Measurements from ENCODE around the gene NOXA1.

Gene NOXA1

DNA sequence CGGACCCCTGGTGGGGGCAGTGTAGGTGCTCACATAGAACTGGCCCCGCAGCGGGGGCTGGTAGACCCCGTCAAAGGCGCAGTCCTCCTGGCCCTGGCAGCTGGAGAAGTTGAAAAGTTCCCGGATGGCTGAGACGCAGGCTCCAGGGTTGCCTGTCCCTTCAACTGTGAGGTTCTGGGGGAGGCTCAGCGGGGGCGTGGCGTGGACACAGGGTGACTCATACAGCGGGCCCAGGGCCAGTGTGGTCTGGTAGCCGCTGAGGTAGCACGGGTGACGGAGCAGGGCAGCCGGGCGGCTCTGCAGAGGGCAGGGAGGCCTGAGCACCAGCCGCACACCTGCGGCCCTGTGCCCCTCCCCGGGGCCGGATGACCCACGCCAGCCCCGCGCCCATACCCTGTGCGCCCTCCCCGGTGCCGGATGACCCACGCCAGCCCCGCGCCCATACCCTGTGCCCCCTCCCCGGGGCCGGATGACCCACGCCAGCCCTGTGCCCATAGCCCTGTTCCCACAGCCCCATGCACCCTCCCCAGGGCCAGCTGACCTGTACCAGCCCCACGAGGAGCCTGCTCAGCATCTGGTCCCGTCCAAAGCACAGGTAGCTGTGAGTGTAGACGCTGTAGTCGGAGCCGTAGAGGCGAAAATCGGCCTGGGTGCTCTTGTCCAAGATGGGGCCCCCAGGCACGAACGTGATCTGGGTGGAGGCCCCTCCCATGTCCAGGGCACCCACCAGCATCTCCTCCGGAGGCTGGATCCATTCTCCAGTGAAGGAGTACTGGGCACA is 13.0 kb downstream of the NOXA1 start (continued):
- TF ChIP-seq, protein P1, sequence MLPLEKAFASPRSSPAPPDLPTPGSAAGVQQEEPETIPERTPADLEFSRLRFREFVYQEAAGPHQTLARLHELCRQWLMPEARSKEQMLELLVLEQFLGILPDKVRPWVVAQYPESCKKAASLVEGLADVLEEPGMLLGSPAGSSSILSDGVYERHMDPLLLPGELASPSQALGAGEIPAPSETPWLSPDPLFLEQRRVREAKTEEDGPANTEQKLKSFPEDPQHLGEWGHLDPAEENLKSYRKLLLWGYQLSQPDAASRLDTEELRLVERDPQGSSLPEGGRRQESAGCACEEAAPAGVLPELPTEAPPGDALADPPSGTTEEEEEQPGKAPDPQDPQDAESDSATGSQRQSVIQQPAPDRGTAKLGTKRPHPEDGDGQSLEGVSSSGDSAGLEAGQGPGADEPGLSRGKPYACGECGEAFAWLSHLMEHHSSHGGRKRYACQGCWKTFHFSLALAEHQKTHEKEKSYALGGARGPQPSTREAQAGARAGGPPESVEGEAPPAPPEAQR (tag by site-specific recombination; IDR thresholded peaks at IDR 0.05) = no peak
- TF ChIP-seq, protein P2, sequence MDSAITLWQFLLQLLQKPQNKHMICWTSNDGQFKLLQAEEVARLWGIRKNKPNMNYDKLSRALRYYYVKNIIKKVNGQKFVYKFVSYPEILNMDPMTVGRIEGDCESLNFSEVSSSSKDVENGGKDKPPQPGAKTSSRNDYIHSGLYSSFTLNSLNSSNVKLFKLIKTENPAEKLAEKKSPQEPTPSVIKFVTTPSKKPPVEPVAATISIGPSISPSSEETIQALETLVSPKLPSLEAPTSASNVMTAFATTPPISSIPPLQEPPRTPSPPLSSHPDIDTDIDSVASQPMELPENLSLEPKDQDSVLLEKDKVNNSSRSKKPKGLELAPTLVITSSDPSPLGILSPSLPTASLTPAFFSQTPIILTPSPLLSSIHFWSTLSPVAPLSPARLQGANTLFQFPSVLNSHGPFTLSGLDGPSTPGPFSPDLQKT (IDR thresholded peaks at IDR 0.05; ENCODE audit: borderline replicate concordance, low read depth, low read length) = no peak
- TF ChIP-seq TCF7L2 (IDR thresholded peaks at IDR 0.05; ENCODE audit: borderline replicate concordance, low read depth, low read length) (no peak), GLIS1 (tag by site-specific recombination; IDR thresholded peaks at IDR 0.05) (peak; percentile 19; the same call in 1 of the 2 replicates), ZNF394 (tag by site-specific recombination; IDR thresholded peaks at IDR 0.05; ENCODE audit: borderline replicate concordance) (no peak), ZNF174 (tag by site-specific recombination; IDR thresholded peaks at IDR 0.05) (no peak), ZFP69B (tag by site-specific recombination; IDR thresholded peaks at IDR 0.05) (0 out of 2 replicates have a peak, but pooled peaks have one; percentile 55), KLF9 (tag by site-specific recombination; IDR thresholded peaks at IDR 0.05; ENCODE audit: low read depth) (peak; percentile 57; the same call in 1 of the 2 replicates), SETDB1 (IDR thresholded peaks at IDR 0.05; ENCODE audit: insufficient read length, low read length) (no peak), ZNF366 (tag by site-specific recombination; conservative IDR thresholded peaks at IDR 0.05) (no peak), ZNF529 (tag by site-specific recombination; IDR thresholded peaks at IDR 0.05; ENCODE audit: insufficient replicate concordance) (no peak), ZFHX2 (tag by site-specific recombination; conservative IDR thresholded peaks at IDR 0.05) (peak; percentile 81), EGR2 (tag by site-specific recombination; IDR thresholded peaks at IDR 0.05; ENCODE audit: low read depth) (peak; percentile 72), ZNF747 (tag by site-specific recombination; IDR thresholded peaks at IDR 0.05) (no peak)
- TF ChIP-seq, protein P3, sequence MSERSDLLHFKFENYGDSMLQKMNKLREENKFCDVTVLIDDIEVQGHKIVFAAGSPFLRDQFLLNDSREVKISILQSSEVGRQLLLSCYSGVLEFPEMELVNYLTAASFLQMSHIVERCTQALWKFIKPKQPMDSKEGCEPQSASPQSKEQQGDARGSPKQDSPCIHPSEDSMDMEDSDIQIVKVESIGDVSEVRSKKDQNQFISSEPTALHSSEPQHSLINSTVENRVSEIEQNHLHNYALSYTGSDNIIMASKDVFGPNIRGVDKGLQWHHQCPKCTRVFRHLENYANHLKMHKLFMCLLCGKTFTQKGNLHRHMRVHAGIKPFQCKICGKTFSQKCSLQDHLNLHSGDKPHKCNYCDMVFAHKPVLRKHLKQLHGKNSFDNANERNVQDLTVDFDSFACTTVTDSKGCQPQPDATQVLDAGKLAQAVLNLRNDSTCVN (tag by site-specific recombination; optimal IDR thresholded peaks at IDR 0.05) = no peak
- TF ChIP-seq, protein P4, sequence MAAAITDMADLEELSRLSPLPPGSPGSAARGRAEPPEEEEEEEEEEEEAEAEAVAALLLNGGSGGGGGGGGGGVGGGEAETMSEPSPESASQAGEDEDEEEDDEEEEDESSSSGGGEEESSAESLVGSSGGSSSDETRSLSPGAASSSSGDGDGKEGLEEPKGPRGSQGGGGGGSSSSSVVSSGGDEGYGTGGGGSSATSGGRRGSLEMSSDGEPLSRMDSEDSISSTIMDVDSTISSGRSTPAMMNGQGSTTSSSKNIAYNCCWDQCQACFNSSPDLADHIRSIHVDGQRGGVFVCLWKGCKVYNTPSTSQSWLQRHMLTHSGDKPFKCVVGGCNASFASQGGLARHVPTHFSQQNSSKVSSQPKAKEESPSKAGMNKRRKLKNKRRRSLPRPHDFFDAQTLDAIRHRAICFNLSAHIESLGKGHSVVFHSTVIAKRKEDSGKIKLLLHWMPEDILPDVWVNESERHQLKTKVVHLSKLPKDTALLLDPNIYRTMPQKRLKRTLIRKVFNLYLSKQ (tag by site-specific recombination; IDR thresholded peaks at IDR 0.05; ENCODE audit: borderline replicate concordance) = no peak
- TF ChIP-seq, protein P5, sequence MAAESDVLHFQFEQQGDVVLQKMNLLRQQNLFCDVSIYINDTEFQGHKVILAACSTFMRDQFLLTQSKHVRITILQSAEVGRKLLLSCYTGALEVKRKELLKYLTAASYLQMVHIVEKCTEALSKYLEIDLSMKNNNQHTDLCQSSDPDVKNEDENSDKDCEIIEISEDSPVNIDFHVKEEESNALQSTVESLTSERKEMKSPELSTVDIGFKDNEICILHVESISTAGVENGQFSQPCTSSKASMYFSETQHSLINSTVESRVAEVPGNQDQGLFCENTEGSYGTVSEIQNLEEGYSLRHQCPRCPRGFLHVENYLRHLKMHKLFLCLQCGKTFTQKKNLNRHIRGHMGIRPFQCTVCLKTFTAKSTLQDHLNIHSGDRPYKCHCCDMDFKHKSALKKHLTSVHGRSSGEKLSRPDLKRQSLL (tag by site-specific recombination; IDR thresholded peaks at IDR 0.05) = 0 out of 2 replicates have a peak, but pooled peaks have one; percentile 8
- TF ChIP-seq, protein P6, sequence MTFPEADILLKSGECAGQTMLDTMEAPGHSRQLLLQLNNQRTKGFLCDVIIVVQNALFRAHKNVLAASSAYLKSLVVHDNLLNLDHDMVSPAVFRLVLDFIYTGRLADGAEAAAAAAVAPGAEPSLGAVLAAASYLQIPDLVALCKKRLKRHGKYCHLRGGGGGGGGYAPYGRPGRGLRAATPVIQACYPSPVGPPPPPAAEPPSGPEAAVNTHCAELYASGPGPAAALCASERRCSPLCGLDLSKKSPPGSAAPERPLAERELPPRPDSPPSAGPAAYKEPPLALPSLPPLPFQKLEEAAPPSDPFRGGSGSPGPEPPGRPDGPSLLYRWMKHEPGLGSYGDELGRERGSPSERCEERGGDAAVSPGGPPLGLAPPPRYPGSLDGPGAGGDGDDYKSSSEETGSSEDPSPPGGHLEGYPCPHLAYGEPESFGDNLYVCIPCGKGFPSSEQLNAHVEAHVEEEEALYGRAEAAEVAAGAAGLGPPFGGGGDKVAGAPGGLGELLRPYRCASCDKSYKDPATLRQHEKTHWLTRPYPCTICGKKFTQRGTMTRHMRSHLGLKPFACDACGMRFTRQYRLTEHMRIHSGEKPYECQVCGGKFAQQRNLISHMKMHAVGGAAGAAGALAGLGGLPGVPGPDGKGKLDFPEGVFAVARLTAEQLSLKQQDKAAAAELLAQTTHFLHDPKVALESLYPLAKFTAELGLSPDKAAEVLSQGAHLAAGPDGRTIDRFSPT (tag by site-specific recombination; IDR thresholded peaks at IDR 0.05) = peak; percentile 68
- TF ChIP-seq, protein P7, sequence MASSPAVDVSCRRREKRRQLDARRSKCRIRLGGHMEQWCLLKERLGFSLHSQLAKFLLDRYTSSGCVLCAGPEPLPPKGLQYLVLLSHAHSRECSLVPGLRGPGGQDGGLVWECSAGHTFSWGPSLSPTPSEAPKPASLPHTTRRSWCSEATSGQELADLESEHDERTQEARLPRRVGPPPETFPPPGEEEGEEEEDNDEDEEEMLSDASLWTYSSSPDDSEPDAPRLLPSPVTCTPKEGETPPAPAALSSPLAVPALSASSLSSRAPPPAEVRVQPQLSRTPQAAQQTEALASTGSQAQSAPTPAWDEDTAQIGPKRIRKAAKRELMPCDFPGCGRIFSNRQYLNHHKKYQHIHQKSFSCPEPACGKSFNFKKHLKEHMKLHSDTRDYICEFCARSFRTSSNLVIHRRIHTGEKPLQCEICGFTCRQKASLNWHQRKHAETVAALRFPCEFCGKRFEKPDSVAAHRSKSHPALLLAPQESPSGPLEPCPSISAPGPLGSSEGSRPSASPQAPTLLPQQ (tag by site-specific recombination; IDR thresholded peaks at IDR 0.05) = peak; percentile 20; the same call in 1 of the 2 replicates
- TF ChIP-seq, protein P8, sequence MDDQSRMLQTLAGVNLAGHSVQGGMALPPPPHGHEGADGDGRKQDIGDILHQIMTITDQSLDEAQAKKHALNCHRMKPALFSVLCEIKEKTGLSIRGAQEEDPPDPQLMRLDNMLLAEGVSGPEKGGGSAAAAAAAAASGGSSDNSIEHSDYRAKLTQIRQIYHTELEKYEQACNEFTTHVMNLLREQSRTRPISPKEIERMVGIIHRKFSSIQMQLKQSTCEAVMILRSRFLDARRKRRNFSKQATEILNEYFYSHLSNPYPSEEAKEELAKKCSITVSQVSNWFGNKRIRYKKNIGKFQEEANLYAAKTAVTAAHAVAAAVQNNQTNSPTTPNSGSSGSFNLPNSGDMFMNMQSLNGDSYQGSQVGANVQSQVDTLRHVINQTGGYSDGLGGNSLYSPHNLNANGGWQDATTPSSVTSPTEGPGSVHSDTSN (CRISPR knock-in tag; IDR thresholded peaks at IDR 0.05) = no peak
- TF ChIP-seq, protein P9, sequence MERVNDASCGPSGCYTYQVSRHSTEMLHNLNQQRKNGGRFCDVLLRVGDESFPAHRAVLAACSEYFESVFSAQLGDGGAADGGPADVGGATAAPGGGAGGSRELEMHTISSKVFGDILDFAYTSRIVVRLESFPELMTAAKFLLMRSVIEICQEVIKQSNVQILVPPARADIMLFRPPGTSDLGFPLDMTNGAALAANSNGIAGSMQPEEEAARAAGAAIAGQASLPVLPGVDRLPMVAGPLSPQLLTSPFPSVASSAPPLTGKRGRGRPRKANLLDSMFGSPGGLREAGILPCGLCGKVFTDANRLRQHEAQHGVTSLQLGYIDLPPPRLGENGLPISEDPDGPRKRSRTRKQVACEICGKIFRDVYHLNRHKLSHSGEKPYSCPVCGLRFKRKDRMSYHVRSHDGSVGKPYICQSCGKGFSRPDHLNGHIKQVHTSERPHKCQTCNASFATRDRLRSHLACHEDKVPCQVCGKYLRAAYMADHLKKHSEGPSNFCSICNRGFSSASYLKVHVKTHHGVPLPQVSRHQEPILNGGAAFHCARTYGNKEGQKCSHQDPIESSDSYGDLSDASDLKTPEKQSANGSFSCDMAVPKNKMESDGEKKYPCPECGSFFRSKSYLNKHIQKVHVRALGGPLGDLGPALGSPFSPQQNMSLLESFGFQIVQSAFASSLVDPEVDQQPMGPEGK (tag by site-specific recombination; IDR thresholded peaks at IDR 0.05) = peak; percentile 58

Data from HEK293 (cell line).